GM12865 (cell line): ENCODE data around the gene SPTBN4.
A peak's percentile ranks its signal among the peaks of the same experiment; 100 is the strongest.
"Not testable (repeated sequence)": the region's sequence is repeated elsewhere in the genome, so short reads cannot be mapped to it uniquely, and the experiment has no call there.

Experiments
- DNase-seq: peaks from one replicate; pipeline ENCODE4 v3.0.0; 2010; ENCODE audit warnings: low read depth
- H3K4me3 ChIP-seq: 2 replicates; pipeline ENCODE4 v1.5.1; 2011; ENCODE audit warnings: mild to moderate bottlenecking, low read depth, low read length, control low read depth
- CTCF ChIP-seq: IDR thresholded peaks from 2 replicates; pipeline ENCODE4 v1.5.1; 2011; ENCODE audit warnings: low read length, control low read depth, low read depth, inconsistent platforms; ENCODE audit not compliant: insufficient read depth; ENCODE audit errors: missing control alignments

SPTBN4 gene

DNA sequence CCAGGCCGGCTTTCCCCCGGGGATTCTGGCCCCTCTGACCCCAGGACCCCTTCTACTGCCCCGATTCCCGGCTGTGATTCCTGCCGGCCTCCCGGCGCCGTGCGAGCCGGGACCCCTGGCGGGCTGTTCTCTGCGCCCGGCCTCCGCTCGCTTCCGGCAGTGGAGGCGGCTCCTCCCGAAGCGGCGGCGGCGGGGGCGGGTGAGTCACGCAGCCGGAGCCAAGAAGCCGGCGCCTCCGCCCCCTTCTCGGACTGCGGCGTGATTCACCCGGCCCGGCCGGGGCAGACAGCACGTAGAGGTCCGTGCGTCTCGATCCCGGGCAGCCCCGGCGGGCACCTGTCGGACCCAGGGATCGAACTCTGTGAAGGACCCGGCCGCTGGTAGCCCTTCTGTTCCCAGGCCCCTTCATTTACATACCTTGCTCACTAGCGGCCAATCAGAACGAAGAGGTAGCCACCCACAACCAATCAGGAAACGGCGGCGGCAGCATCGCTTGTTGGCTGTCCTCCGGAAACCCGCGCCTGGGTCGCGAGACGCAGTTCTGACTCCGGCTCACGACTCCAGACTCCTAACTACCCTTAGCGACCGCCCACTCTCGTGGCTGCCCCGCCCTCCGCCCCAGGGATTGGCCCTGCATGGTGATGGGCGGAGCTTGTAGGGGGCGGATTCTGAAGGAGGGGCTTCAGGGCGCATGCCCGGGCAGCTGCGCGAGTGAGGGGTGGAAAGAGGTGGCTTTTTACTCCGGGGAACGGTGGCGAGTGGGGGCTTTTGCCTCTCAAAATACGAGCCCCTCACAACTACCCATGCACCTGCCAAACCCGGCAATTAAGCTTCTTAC lies 41.1 kb upstream of the SPTBN4 start, which contains the start of gene SERTAD1:
Gene SERTAD1 (minus strand): TSS at position 543 of the 838 bp plus-strand sequence. CDS start 2,446 bp downstream, outside the sequence.
- H3K4me3 ChIP-seq = peak within 1 kb of the TSS; percentile 80
- TF ChIP-seq CTCF = peak; percentile 73
- peak; percentile 100 for DNase-seq

DNA sequence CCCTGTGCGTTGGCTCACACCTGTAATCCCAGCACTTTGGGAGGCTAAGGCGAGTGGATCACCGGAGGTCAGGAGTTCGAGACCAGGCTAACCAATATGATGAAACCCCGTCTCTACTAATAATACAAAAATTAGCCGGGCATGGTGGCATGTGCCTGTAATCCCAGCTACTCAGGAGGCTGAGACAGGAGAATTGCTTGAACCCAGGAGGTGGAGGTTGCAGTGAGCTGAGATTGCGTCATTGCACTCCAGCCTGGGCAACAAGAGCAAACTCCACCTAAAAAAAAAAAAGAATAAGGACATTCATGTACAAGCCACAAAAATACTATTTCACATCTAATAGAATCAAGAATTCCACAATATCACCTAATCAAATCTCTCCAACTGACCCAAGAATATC lies 38.6 kb upstream of the SPTBN4 start:
- DNase-seq, H3K4me3 ChIP-seq: not testable (repeated sequence)

DNA sequence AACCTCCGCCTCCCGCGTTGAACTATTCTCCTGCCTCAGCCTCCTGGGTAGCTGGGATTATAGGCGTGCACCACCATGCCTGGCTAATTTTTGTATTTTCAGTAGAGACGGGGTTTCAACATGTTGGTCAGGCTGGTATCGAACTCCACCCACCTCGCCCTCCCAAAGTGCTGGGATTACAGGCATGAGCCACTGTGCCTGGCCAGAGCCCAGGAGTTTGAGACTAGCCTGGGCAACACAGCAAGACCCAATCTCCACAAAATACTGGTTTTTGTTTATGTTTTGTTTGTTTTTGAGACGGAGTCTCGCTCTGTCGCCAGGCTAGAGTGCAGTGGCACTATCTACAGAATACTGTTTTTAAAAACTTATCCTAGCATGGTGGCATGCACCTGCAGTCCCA lies 36.6 kb upstream of the SPTBN4 start:
- DNase-seq, H3K4me3 ChIP-seq: not testable (repeated sequence)

DNA sequence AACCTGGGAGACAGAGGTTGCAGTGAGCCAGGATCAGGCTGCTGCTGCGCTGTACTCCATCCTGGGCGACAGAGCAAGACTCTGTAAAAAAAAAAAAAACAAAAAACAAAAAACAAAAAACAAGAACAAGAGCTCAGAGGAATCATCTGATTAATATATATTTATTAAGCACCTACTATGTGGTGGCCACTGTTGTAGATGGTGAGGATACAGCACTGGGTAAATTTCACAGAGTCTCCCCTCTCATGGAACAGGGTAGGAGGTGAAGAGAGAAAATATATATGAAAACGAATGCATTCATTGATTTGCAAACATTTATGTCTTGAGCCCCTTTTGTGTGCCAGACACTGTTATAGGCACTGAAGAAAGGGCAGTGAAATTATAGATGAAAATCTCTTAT lies 35.1 kb upstream of the SPTBN4 start:
- TF ChIP-seq CTCF = no peak
- H3K4me3 ChIP-seq = no peak overlapping the region
- no peak for DNase-seq

GRCh38 chr19:40432760-40433159 lies 34.0 kb upstream of the SPTBN4 start:
- DNase-seq, H3K4me3 ChIP-seq: not testable (repeated sequence)

- peak overlapping the region; percentile 55 for H3K4me3 ChIP-seq
- DNase-seq = peak; percentile 82
- TF ChIP-seq CTCF = no peak
These were observed 33.2 kb upstream of the SPTBN4 start for GRCh38 chr19:40433391-40434216.

GRCh38 chr19:40438284-40438683 lies 28.5 kb upstream of the SPTBN4 start:
- no peak for TF ChIP-seq CTCF
- H3K4me3 ChIP-seq = no peak overlapping the region
- no peak for DNase-seq

- H3K4me3 ChIP-seq = no peak overlapping the region
These were observed 25.0 kb upstream of the SPTBN4 start for GRCh38 chr19:40441719-40442253.

More at GRCh38 chr19:40441719-40442253, 25.0 kb upstream of the SPTBN4 start:
- TF ChIP-seq CTCF = no peak
- no peak for DNase-seq
